B cell (primary cell): ENCODE data around the gene NXPE3.

Source experiments
- CTCF ChIP-seq: fragments of 200-600 bp; IDR thresholded peaks from one replicate; pipeline ENCODE4 v1.8.0; 2022; ENCODE audit warnings: antibody characterized with exemption, mild to moderate bottlenecking
- EZH2 ChIP-seq: IDR thresholded peaks from 2 replicates; pipeline ENCODE4 v1.6.1; 2012; ENCODE audit warnings: borderline replicate concordance, low read depth, mild to moderate bottlenecking, moderate library complexity, low read length; ENCODE audit not compliant: insufficient read depth, poor library complexity, severe bottlenecking

GRCh38 chr3:101845425-101845824 lies 66.4 kb downstream of the NXPE3 start:
- TF ChIP-seq CTCF (no peak), EZH2 (no peak)
